ENCODE measurements around the gene SLC6A13.
"Not testable (repeated sequence)": the region's sequence is repeated elsewhere in the genome, so short reads cannot be mapped to it uniquely, and the experiment has no call there.

Gene SLC6A13

DNA sequence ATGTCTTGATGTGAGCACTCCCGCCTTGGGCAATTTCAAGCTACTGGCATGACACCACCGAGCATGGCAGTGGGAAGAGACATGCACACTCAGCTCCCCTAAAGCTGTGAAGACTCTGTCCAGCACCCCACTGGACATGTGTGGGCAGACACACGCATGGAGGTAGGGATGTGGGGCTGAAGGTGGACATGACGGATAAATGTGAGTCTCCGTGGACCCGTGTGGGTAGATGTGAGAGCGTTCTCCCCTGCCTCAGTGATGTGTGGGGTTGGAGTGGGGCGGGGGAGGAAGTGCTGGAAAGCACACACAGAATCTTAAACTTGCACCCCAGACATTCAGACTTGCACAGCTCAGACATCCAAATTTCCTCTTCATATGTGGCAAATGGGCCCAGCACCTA, 61.3 kb downstream of the SLC6A13 start:
- no peak for FAIRE-seq
- no peak for DNase-seq (ENCODE audit: low spot score)

DNA sequence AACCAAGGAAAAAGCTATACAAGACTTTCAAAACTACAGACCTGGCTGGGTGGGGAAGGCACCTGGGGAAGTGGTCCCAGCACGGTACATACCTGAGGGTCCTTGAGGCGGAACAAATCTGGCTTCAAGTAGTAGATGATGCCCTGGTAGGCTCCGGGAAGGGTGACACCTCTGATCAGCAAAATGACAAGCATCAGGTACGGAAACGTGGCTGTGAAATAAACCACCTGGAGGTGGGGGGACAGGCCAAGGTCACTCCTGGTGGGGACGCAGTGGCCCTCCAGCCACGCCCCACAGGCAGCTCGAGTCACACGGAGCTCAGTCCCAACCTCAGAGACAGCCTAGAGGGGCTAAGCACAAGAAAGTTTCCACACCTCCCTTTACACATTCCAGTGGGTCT, 63.9 kb downstream of the SLC6A13 start:
- no peak for DNase-seq (ENCODE audit: low spot score)
- FAIRE-seq = no peak

- no peak for DNase-seq (ENCODE audit: low spot score)
- FAIRE-seq = peak; percentile 30
Observed at GRCh38 chr12:197911-198695, 64.5 kb downstream of the SLC6A13 start.

DNA sequence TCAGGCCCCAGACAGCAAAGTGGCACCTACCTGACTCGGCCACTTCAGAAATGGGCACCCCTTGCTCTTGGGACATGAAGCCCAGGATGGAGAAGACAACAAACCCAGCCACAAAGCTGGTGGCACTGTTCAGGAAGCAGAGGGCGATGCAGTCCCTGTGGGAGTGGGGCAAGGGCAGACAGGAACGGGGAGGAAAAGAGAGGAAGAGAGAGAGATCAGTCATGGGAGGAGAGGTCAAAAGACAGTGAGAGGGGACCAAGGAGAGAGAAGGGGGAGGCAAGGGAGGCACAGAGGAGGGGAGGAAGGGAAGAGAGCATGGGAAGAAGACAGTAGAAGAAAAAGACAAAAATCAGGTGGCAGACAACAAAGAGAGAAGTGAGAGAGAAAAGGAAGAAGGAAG, 65.3 kb downstream of the SLC6A13 start:
- FAIRE-seq (no peak), DNase-seq (ENCODE audit: low spot score) (no peak)

GRCh38 chr12:196436-196835, 66.2 kb downstream of the SLC6A13 start:
- FAIRE-seq = no peak
- DNase-seq (ENCODE audit: low spot score) = no peak

- no peak for DNase-seq (ENCODE audit: low spot score)
- FAIRE-seq = no peak
Observed at GRCh38 chr12:195951-196350, 66.7 kb downstream of the SLC6A13 start.

DNA sequence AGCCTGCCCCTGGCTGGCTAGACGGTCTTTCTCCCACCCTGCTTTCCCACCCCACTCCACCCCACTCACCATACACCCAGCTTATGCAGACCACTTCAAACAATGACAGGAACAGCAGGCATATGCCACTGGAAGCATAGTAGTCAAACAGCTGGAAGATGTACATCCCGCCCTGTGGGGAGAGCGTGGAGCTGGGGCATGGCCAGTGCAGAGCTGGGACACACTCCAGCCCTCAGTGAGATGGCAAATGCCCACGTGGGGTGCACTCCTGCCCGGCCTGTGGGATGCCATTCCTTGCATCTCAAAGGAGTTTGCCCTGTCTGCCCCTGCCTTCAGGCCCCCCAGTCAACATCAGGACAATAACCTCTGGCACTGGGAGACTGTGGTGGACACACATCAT, 67.5 kb downstream of the SLC6A13 start:
- FAIRE-seq = no peak

GRCh38 chr12:194276-194675, 68.4 kb downstream of the SLC6A13 start:
- no peak for FAIRE-seq
- no peak for DNase-seq (ENCODE audit: low spot score)

More for the DNA sequence above, 67.5 kb downstream of the SLC6A13 start:
- no peak for DNase-seq (ENCODE audit: low spot score)

DNA sequence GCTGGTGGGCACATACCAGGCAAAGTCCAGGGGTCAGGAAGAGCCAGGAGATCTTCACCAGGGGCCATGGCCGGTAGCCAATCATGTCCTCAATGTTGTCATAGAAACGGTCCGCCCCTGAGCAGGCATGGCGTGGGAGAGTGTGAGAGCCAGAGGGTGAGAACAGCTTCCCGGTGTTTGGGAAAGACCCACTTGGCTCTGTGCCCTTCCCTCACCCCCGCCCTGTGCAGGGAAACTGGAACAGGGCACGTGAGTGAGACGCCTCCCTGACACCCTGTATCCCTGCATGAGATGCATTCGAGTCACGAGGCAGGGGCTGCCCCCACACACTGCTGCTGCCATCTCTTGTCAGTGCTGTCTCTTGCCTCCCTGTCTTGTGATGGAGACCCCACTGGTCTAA, 69.4 kb downstream of the SLC6A13 start:
- FAIRE-seq = no peak
- no peak for DNase-seq (ENCODE audit: low spot score)

- FAIRE-seq (peak; percentile 27), DNase-seq (ENCODE audit: low spot score) (no peak)
Observed at GRCh38 chr12:191541-191940, 71.1 kb downstream of the SLC6A13 start.

- DNase-seq (ENCODE audit: low spot score) (no peak), FAIRE-seq (no peak)
Observed at GRCh38 chr12:190881-191280, 71.8 kb downstream of the SLC6A13 start.

DNA sequence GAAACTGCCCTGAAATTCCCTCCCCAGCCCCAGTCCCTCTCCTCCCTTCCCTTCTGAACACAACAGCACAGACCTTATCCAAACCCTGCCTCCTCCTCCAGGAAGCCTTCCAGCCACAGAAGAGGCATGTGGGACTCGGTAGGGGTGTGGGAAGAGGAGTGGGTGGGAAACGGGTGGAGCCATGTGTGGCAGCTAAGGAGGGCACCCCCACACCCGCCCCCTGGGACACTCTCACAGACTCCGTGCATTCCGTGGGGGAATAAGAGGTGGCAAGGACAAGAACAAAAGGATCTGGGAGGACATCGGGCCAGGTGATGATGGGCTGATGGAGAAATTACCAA, 73.0 kb downstream of the SLC6A13 start:
- FAIRE-seq = no peak
- no peak for DNase-seq (ENCODE audit: low spot score)

- peak; percentile 87 for DNase-seq (ENCODE audit: low spot score)
- FAIRE-seq = no peak
Observed at GRCh38 chr12:188910-189621, 73.6 kb downstream of the SLC6A13 start.

DNA sequence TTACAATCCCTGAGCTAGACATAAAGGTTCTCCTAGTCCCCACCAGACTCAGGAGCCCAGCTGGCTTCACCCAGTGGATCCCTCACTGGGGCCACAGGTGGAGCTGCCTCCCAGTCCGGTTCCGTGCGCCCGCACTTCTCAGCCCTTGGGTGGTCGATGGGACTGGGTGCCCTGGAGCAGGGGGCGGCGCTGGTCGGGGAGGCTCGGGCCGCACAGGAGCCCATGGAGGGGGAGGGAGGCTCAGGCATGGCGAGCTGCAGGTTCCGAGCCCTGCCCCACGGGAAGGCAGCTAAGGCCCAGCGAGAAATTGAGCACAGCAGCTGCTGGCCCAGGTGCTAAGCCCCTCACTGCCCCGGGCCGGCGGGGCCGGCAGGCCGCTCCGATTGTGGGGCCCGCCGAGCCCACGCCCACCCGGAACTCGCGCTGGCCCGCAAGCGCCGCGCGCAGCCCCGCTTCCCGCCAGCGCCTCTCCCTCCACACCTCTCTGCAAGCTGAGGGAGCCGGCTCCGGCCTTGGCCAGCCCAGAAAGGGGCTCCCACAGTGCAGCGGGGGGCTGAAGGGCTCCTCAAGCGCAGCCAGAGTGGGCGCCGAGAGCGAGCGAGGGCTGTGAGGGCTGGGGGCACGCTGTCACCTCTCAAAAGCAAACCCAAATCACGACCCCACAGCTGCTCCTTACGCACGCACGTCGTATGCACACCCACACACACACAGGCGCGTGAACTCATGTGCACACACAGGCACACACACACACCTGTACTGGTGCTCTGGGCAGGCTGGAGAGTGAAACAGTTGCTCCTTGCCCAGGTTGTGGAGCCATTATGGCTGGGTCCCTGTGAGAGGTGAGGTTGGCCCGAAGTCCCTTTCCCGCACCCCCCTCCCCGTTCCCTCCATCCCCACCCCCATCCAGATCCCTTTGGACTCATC, 74.4 kb downstream of the SLC6A13 start:
- DNase-seq (ENCODE audit: low spot score); FAIRE-seq: not testable (repeated sequence)

- no peak for DNase-seq (ENCODE audit: low spot score)
- no peak for FAIRE-seq
Observed at GRCh38 chr12:186006-186625, 76.5 kb downstream of the SLC6A13 start.

GRCh38 chr12:185576-185955, 77.1 kb downstream of the SLC6A13 start:
- no peak for DNase-seq (ENCODE audit: low spot score)
- FAIRE-seq = no peak

GRCh38 chr12:184811-185575, 77.6 kb downstream of the SLC6A13 start:
- DNase-seq (ENCODE audit: low spot score) (no peak), FAIRE-seq (no peak)

GRCh38 chr12:182381-182892, 80.2 kb downstream of the SLC6A13 start:
- FAIRE-seq (peak; percentile 85), DNase-seq (ENCODE audit: low spot score) (peak; percentile 82)

- no peak for FAIRE-seq
Observed at GRCh38 chr12:181921-182320, 80.7 kb downstream of the SLC6A13 start.

GRCh38 chr12:180445-180844, 82.2 kb downstream of the SLC6A13 start:
- no peak for FAIRE-seq
- peak; percentile 36 for DNase-seq (ENCODE audit: low spot score)

More at GRCh38 chr12:181921-182320, 80.7 kb downstream of the SLC6A13 start:
- DNase-seq (ENCODE audit: low spot score) = no peak

Data from urothelium cell line (cell line).